MM.1S (cell line): ENCODE measurements around the gene RGSL1.

Experiments used
- DNase-seq: peaks from one replicate; pipeline ENCODE4 v3.0.0-alpha.2; 2015
- H2AFZ ChIP-seq: fragments of 300-600 bp; sonication (generic); 2 replicates; pipeline ENCODE4 v1.6.0; 2016; ENCODE audit warnings: antibody characterized with exemption, low read length
- H3F3A ChIP-seq: fragments of 300-600 bp; sonication (generic); 2 replicates; pipeline ENCODE4 v1.6.1; 2016; ENCODE audit warnings: mild to moderate bottlenecking, antibody characterized with exemption, low read length, moderate library complexity, mixed read lengths; ENCODE audit not compliant: insufficient read depth
- H3K27ac ChIP-seq: fragments of 300-600 bp; sonication (generic); 2 replicates; pipeline ENCODE4 v1.5.1; 2016; ENCODE audit warnings: mild to moderate bottlenecking, low read length
- H3K27me3 ChIP-seq: fragments of 300-600 bp; sonication (generic); replicated peaks from 2 replicates; pipeline ENCODE4 v1.6.0; 2016; ENCODE audit warnings: low read length; ENCODE audit not compliant: insufficient read depth
- H3K36me3 ChIP-seq: fragments of 300-600 bp; sonication (generic); replicated peaks from 2 replicates; pipeline ENCODE4 v1.6.1; 2016; ENCODE audit warnings: mild to moderate bottlenecking, low read length, mixed read lengths; ENCODE audit not compliant: insufficient read depth
- H3K4me1 ChIP-seq: fragments of 300-600 bp; sonication (generic); 2 replicates; pipeline ENCODE4 v1.6.1; 2016; ENCODE audit warnings: low read length, mixed read lengths
- H3K4me2 ChIP-seq: fragments of 300-600 bp; sonication (generic); 2 replicates; pipeline ENCODE4 v1.6.0; 2016; ENCODE audit warnings: low read depth, low read length
- H3K4me3 ChIP-seq: fragments of 300-600 bp; sonication (generic); 2 replicates; pipeline ENCODE4 v1.5.1; 2016; ENCODE audit warnings: low read length, mixed read lengths
- H3K79me2 ChIP-seq: fragments of 300-600 bp; sonication (generic); 2 replicates; pipeline ENCODE4 v1.6.1; 2016; ENCODE audit warnings: mixed run types, low read length, mixed read lengths
- H3K9ac ChIP-seq: fragments of 300-600 bp; sonication (generic); 2 replicates; pipeline ENCODE4 v1.6.1; 2016; ENCODE audit warnings: low read length, mixed read lengths
- H3K9me2 ChIP-seq: fragments of 300-600 bp; sonication (generic); replicated peaks from 2 replicates; pipeline ENCODE4 v1.6.1; 2016; ENCODE audit warnings: mild to moderate bottlenecking, low read length, mixed read lengths; ENCODE audit not compliant: insufficient read depth
- H3K9me3 ChIP-seq: fragments of 300-600 bp; sonication (generic); replicated peaks from 2 replicates; pipeline ENCODE4 v1.6.1; 2016; ENCODE audit warnings: mild to moderate bottlenecking, low read length, mixed read lengths; ENCODE audit not compliant: insufficient read depth
- H4K20me1 ChIP-seq: fragments of 300-600 bp; sonication (generic); 2 replicates; pipeline ENCODE4 v1.6.1; 2016; ENCODE audit warnings: mild to moderate bottlenecking, low read length, moderate library complexity, mixed read lengths; ENCODE audit not compliant: insufficient read depth
- EZH2 ChIP-seq: fragments of 300-600 bp; sonication (generic); optimal IDR thresholded peaks from 2 replicates; pipeline ENCODE3; 2017; ENCODE audit warnings: low read depth, mild to moderate bottlenecking, antibody characterized with exemption, low read length, mixed read lengths
- EZH2phosphoT487 ChIP-seq: fragments of 300-600 bp; sonication (generic); IDR thresholded peaks from 2 replicates; pipeline ENCODE4 v1.6.1; 2018; ENCODE audit warnings: antibody characterized with exemption, low read length
- TF ChIP-seq, protein P1 (sequence below): fragments of 300-600 bp; sonication (generic); IDR thresholded peaks from 2 replicates; pipeline ENCODE4 v1.5.1; 2016; ENCODE audit warnings: antibody characterized with exemption, low read length, mixed read lengths

The RGSL1 gene

DNA sequence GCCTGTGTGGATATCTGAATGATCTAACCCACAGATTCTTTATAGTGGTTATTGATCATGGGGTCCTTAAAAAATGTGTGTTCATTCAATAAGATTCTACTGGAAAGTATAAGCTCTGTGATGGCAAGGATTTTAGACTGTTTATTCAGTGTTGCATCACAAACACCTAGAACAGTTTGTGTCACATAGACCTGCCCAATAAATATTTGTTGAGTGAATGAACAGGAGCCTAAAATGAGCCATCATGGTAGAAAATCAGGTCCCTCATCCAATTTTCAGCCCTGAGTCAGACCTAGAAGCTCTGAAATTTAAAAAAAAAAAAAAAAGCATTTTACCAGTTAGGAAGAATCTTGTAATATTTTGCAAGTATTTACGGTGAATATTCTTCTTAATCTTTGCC, 2.3 kb upstream of the RGSL1 start:
- no peak for DNase-seq

DNA sequence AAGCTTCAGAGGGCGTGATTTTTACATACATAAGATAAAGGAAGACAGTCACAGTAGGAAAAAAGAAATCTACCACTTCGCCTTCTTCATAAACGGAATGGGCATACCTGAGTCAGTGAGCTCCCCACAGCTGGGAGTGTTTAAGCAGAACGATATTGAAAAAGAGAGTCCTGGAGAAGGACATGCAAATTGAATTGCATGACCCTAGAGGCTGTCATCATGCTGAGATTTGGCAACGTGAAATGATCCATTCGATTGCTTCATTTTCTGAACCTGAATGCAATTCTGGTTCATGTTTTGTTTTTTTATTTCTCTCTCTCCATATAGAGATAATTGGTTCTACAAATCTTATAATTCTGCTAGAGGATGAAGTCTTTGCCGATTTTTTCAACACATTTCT, 3.7 kb downstream of the RGSL1 start:
- H2AFZ ChIP-seq: no peak overlapping the region
- TF ChIP-seq EZH2 (no peak), EZH2phosphoT487 (no peak)
- TF ChIP-seq, protein P1, sequence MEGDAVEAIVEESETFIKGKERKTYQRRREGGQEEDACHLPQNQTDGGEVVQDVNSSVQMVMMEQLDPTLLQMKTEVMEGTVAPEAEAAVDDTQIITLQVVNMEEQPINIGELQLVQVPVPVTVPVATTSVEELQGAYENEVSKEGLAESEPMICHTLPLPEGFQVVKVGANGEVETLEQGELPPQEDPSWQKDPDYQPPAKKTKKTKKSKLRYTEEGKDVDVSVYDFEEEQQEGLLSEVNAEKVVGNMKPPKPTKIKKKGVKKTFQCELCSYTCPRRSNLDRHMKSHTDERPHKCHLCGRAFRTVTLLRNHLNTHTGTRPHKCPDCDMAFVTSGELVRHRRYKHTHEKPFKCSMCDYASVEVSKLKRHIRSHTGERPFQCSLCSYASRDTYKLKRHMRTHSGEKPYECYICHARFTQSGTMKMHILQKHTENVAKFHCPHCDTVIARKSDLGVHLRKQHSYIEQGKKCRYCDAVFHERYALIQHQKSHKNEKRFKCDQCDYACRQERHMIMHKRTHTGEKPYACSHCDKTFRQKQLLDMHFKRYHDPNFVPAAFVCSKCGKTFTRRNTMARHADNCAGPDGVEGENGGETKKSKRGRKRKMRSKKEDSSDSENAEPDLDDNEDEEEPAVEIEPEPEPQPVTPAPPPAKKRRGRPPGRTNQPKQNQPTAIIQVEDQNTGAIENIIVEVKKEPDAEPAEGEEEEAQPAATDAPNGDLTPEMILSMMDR: no peak
- H3K9me3 ChIP-seq: no peaks in the 10 kb centered on the region
- H3K4me3 ChIP-seq: no peak overlapping the region
- H3K9ac ChIP-seq: no peak overlapping the region
- no peaks in the 10 kb centered on the region for H3K27me3 ChIP-seq
- no peaks in the 10 kb centered on the region for H3K9me2 ChIP-seq
- H3F3A ChIP-seq: no peaks in the 10 kb centered on the region
- H4K20me1 ChIP-seq: no peaks in the 10 kb centered on the region
- H3K79me2 ChIP-seq: no peaks in the 10 kb centered on the region
- no peak overlapping the region for H3K27ac ChIP-seq
- no peak overlapping the region for H3K4me2 ChIP-seq
- DNase-seq: no peak
- H3K36me3 ChIP-seq: no peaks in the 10 kb centered on the region
- H3K4me1 ChIP-seq: no peaks in the 10 kb centered on the region

More for the DNA sequence above, 2.3 kb upstream of the RGSL1 start:
- Histone ChIP-seq H2AFZ (no peak overlapping the region), H3K9me2 (no peaks in the 10 kb centered on the region), H3K9ac (no peak overlapping the region), H3K36me3 (no peaks in the 10 kb centered on the region), H3K9me3 (no peaks in the 10 kb centered on the region), H3K4me3 (no peak overlapping the region), H3K27me3 (no peaks in the 10 kb centered on the region), H3F3A (no peaks in the 10 kb centered on the region), H3K79me2 (no peaks in the 10 kb centered on the region), H4K20me1 (no peaks in the 10 kb centered on the region), H3K27ac (no peak overlapping the region), H3K4me1 (no peaks in the 10 kb centered on the region), H3K4me2 (no peak overlapping the region)
- TF ChIP-seq EZH2 (no peak), EZH2phosphoT487 (no peak)
- TF ChIP-seq, protein P1: no peak

DNA sequence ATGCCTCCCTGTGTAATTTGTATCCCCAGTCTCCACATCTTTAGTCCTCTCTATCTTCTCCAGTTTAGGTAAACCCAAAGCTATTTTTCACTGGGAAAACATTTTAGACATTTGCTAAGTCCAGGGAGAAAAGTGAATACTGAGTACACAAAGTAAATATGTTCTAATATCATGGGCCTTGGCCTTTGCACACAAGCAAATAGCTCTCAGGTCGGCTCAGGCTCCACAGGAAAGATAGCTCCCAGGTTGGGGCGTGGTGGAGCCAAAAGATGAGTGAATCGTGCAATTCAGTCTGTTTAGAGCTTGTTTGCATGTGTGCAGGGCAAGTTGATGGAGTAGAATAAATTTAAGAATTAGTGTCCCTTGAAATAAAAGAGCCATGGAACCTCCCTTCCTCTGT, 7.9 kb downstream of the RGSL1 start:
- Histone ChIP-seq H3K9me3 (no peaks in the 10 kb centered on the region), H3K36me3 (no peaks in the 10 kb centered on the region), H3K27ac (no peak overlapping the region), H3K4me3 (no peak overlapping the region), H3K9ac (no peak overlapping the region), H3K79me2 (no peaks in the 10 kb centered on the region), H3K27me3 (no peaks in the 10 kb centered on the region), H3K4me1 (no peaks in the 10 kb centered on the region), H3K9me2 (no peaks in the 10 kb centered on the region), H3K4me2 (no peak overlapping the region), H3F3A (no peaks in the 10 kb centered on the region), H2AFZ (no peak overlapping the region), H4K20me1 (no peaks in the 10 kb centered on the region)
- no peak for DNase-seq
- TF ChIP-seq EZH2: no peak

DNA sequence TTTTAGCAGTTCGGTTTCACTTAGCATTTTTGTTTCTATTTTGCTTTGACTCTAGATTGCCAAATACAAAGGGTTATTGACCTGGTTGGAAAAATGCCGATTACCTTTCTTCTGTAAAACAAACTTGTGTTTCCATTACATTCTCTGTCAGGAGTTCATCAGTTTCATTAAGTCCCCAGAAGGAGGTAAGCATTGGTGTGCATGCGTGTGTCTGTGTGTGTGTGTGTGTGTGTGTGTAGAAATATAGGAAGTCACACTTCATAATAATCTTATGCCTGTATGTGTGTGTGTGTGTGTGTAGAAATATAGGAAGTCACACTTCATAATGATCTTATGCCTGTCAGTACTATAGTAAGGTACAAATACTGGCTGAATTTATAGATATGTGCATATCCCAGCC, 10.0 kb downstream of the RGSL1 start:
- Histone ChIP-seq H3K79me2 (no peaks in the 10 kb centered on the region), H3K4me1 (no peaks in the 10 kb centered on the region), H3K27ac (no peak overlapping the region), H4K20me1 (no peaks in the 10 kb centered on the region), H3K4me3 (no peak overlapping the region), H3K9ac (no peak overlapping the region), H3K9me2 (no peaks in the 10 kb centered on the region), H3F3A (no peaks in the 10 kb centered on the region), H3K27me3 (no peaks in the 10 kb centered on the region), H3K9me3 (no peaks in the 10 kb centered on the region), H2AFZ (no peak overlapping the region), H3K4me2 (no peak overlapping the region), H3K36me3 (no peaks in the 10 kb centered on the region)
- TF ChIP-seq EZH2phosphoT487 (no peak), EZH2 (no peak)
- TF ChIP-seq, protein P1: no peak
- DNase-seq: no peak
